DND-41 (cell line): ENCODE results near the gene CYP1B1.

Experiments
- EZH2 ChIP-seq: IDR thresholded peaks from 3 replicates; pipeline ENCODE4 v1.6.1; 2012; ENCODE audit warnings: borderline replicate concordance, low read depth, mild to moderate bottlenecking, moderate library complexity, low read length, inconsistent platforms; ENCODE audit not compliant: severe bottlenecking
- TF ChIP-seq, protein P1 (sequence below): IDR thresholded peaks from 2 replicates; pipeline ENCODE4 v1.5.1; 2012; ENCODE audit warnings: borderline replicate concordance, low read length, moderate library complexity, mild to moderate bottlenecking; ENCODE audit not compliant: poor library complexity, severe bottlenecking; ENCODE audit errors: extremely low read depth

DNA sequence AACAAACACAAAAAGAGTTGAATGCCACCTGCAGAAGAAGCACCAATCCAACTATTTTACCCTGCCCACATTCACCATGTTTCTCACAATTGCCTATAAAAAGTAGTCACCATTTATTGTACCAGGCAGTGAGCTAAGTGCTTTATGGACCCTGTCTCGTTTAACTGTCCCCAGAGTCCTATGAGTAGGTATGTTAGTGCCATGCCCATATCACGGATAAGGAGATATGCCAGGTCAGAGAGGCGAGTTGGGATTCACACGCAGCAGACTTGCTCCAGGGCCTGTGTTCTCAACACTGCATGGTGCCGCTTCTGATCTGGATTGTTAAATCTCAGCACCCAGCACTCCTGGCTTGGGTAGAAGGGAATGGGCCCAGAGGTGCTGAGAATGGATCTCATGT lies 49.1 kb upstream of the CYP1B1 start:
- TF ChIP-seq, protein P1, sequence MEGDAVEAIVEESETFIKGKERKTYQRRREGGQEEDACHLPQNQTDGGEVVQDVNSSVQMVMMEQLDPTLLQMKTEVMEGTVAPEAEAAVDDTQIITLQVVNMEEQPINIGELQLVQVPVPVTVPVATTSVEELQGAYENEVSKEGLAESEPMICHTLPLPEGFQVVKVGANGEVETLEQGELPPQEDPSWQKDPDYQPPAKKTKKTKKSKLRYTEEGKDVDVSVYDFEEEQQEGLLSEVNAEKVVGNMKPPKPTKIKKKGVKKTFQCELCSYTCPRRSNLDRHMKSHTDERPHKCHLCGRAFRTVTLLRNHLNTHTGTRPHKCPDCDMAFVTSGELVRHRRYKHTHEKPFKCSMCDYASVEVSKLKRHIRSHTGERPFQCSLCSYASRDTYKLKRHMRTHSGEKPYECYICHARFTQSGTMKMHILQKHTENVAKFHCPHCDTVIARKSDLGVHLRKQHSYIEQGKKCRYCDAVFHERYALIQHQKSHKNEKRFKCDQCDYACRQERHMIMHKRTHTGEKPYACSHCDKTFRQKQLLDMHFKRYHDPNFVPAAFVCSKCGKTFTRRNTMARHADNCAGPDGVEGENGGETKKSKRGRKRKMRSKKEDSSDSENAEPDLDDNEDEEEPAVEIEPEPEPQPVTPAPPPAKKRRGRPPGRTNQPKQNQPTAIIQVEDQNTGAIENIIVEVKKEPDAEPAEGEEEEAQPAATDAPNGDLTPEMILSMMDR = no peak
- no peak for TF ChIP-seq EZH2
